Measurements from ENCODE around the gene CD52. TPM values are rescaled to one million over a fixed set of nuclear protein-coding genes. Genes with fewer than 3 reads are reported as not detected.

The CD52 gene
- polyA plus RNA-seq, 3 donors = 851 to 4,047 (median 2,617) TPM

GRCh38 chr1:26338670-26339069 lies 20.9 kb downstream of the CD52 start:
- no peaks in the 10 kb centered on the region for H3K9me3 ChIP-seq (replicated peaks in 1 of 2; ENCODE audit: control insufficient read depth in 1 of 2, insufficient read depth in 1 of 2, low read length in 2 of 2)
- no peak for DNase-seq
- H3K9me3 Mint-ChIP-seq = peaks cover 0 to 3% (median 0%) of the 10 kb centered on the region in 7 donors
- no peaks in the 10 kb centered on the region for H3K36me3 ChIP-seq (replicated peaks in 1 of 2; ENCODE audit: control insufficient read depth in 1 of 2, insufficient read depth in 2 of 2, low read length in 2 of 2)
- TF ChIP-seq CTCF (IDR thresholded peaks at IDR 0.05) = no peak
- H3K27ac Mint-ChIP-seq = peak overlapping the region in 1 of 7 donors; percentile 58
- H3K4me1 Mint-ChIP-seq = peaks cover 15% of the 10 kb centered on the region
- no peak overlapping the region for H3K4me3 ChIP-seq (replicated peaks in 1 of 3; ENCODE audit: low read depth in 2 of 3, low read length in 3 of 3)
- H3K79me2 ChIP-seq (ENCODE audit: insufficient read depth, low read length) = no peaks in the 10 kb centered on the region
- intact Hi-C loops (cut with micrococcal nuclease) = no loop called here
- WGBS (ENCODE audit: insufficient coverage) = 91% methylated on average over 1 of the region's 1 CpG
- no peaks in the 10 kb centered on the region for H4K20me1 ChIP-seq (ENCODE audit: insufficient read depth, low read length)
- H3K4me3 Mint-ChIP-seq = no peak overlapping the region
- no peak overlapping the region for H3K27ac ChIP-seq (ENCODE audit: low read depth in 1 of 2, low read length in 2 of 2)
- peaks cover 15 to 51% (median 33%) of the 10 kb centered on the region in 3 donors for H3K27me3 Mint-ChIP-seq (ENCODE audit: low read depth in 3 of 3)
- peaks cover 0 to 25% of the 10 kb centered on the region in 2 donors for H3K27me3 ChIP-seq (ENCODE audit: control insufficient read depth in 2 of 2, insufficient read depth in 2 of 2, low read length in 2 of 2)
- no peak overlapping the region for H3K9ac ChIP-seq (ENCODE audit: insufficient read depth, low read length, poor library complexity, severe bottlenecking)
- H2AFZ ChIP-seq (ENCODE audit: insufficient read depth, low read depth, low read length, poor library complexity, severe bottlenecking) = no peak overlapping the region
- H3K4me2 ChIP-seq (replicated peaks; ENCODE audit: extremely low read depth, low read length, poor library complexity, severe bottlenecking) = no peak overlapping the region
- no peaks in the 10 kb centered on the region for H3K36me3 Mint-ChIP-seq
- peaks cover 17 to 21% of the 10 kb centered on the region in 2 donors for H3K4me1 ChIP-seq (ENCODE audit: control insufficient read depth in 1 of 2, insufficient read depth in 2 of 2, low read length in 2 of 2)

GRCh38 chr1:26340047-26340481 lies 22.3 kb downstream of the CD52 start:
- intact Hi-C loops (cut with micrococcal nuclease) = no loop called here
- Histone ChIP-seq H3K9me3 (replicated peaks in 1 of 2; ENCODE audit: control insufficient read depth in 1 of 2, insufficient read depth in 1 of 2, low read length in 2 of 2) (no peaks in the 10 kb centered on the region), H3K4me3 (replicated peaks in 1 of 3; ENCODE audit: low read depth in 2 of 3, low read length in 3 of 3) (no peak overlapping the region), H3K79me2 (ENCODE audit: insufficient read depth, low read length) (no peaks in the 10 kb centered on the region), H3K4me1 (ENCODE audit: control insufficient read depth in 1 of 2, insufficient read depth in 2 of 2, low read length in 2 of 2) (peaks cover 14 to 19% of the 10 kb centered on the region in 2 donors), H3K4me2 (replicated peaks; ENCODE audit: extremely low read depth, low read length, poor library complexity, severe bottlenecking) (no peak overlapping the region), H2AFZ (ENCODE audit: insufficient read depth, low read depth, low read length, poor library complexity, severe bottlenecking) (no peak overlapping the region), H3K27ac (ENCODE audit: low read depth in 1 of 2, low read length in 2 of 2) (no peak overlapping the region), H3K36me3 (replicated peaks in 1 of 2; ENCODE audit: control insufficient read depth in 1 of 2, insufficient read depth in 2 of 2, low read length in 2 of 2) (no peaks in the 10 kb centered on the region), H3K27me3 (ENCODE audit: control insufficient read depth in 2 of 2, insufficient read depth in 2 of 2, low read length in 2 of 2) (peaks cover 0 to 24% of the 10 kb centered on the region in 2 donors), H4K20me1 (ENCODE audit: insufficient read depth, low read length) (no peaks in the 10 kb centered on the region), H3K9ac (ENCODE audit: insufficient read depth, low read length, poor library complexity, severe bottlenecking) (no peak overlapping the region)
- no peak overlapping the region for H3K4me3 Mint-ChIP-seq
- H3K36me3 Mint-ChIP-seq = no peaks in the 10 kb centered on the region
- H3K9me3 Mint-ChIP-seq = peaks cover 0 to 3% (median 0%) of the 10 kb centered on the region in 7 donors
- no peak for TF ChIP-seq CTCF (IDR thresholded peaks at IDR 0.05)
- DNase-seq = no peak
- no peak overlapping the region for H3K27ac Mint-ChIP-seq
- H3K4me1 Mint-ChIP-seq = peaks cover 13% of the 10 kb centered on the region
- WGBS (ENCODE audit: insufficient coverage) = 79% methylated on average over 3 of the region's 4 CpGs
- peaks cover 14 to 46% (median 26%) of the 10 kb centered on the region in 3 donors for H3K27me3 Mint-ChIP-seq (ENCODE audit: low read depth in 3 of 3)

Data from CD14-positive monocyte (primary cell).